ENCODE measurements around the gene USP21.
A peak's percentile ranks its signal among the peaks of the same experiment; 100 is the strongest.

USP21 gene

DNA sequence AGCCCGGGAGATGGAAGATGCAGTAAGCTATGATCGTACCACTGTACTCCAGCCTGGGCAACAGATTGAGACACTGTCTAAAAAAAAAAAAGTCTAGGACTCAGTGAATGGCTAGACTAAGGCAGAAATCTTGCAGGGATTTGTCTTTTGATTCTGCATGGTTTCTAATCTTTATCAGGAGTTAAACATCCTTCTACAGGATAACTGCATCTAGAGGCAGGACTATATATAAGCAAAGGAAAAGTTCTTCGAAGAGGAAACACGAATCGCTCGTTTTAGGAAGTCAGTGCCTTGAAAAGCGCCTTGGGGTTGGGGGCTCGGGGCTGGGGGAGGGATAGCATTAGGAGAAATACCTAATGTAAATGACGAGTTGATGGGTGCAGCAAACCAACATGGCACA, 6.1 kb upstream of the USP21 start:
- in situ Hi-C loops (cut with MboI; ENCODE audit: low sequenced_read_pairs, unreplicated experiment): no loop called here
- TF ChIP-seq, protein P1, sequence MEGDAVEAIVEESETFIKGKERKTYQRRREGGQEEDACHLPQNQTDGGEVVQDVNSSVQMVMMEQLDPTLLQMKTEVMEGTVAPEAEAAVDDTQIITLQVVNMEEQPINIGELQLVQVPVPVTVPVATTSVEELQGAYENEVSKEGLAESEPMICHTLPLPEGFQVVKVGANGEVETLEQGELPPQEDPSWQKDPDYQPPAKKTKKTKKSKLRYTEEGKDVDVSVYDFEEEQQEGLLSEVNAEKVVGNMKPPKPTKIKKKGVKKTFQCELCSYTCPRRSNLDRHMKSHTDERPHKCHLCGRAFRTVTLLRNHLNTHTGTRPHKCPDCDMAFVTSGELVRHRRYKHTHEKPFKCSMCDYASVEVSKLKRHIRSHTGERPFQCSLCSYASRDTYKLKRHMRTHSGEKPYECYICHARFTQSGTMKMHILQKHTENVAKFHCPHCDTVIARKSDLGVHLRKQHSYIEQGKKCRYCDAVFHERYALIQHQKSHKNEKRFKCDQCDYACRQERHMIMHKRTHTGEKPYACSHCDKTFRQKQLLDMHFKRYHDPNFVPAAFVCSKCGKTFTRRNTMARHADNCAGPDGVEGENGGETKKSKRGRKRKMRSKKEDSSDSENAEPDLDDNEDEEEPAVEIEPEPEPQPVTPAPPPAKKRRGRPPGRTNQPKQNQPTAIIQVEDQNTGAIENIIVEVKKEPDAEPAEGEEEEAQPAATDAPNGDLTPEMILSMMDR (IDR thresholded peaks at IDR 0.05; ENCODE audit: borderline replicate concordance, control extremely low read depth, extremely low read depth, insufficient read depth, missing control alignments): no peak
- DNase-seq (ENCODE audit: low spot score): no peak

DNA sequence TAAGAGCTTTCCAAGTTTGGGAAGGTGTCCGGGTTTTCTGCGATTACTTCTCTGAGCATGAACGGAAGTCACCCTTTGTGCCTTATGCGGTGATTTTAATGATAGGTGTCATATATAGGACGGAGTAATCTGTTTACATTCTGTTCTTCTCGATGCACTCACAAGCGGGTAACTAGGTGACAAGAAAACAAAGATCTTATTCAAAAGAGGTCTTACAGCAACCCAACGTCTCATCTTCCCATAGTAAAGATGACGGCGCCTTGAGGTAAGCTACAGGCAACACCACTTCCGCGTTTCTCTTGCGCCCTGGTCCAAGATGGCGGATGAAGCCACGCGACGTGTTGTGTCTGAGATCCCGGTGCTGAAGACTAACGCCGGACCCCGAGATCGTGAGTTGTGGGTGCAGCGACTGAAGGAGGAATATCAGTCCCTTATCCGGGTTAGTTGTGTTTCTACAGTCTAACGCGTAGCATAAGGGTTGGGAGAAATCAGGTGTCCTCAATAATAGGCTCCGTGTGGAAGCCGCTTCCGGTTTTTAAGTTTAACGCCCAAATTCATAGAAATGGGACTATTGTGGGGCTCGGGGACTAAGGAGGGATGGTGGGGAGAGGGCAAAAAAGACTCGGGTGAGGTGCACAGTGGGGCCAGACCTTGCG, 5.5 kb upstream of the USP21 start, which contains the start of gene UFC1:
Gene UFC1, plus strand, starts transcription at position 297 of the 656 bp plus-strand sequence. Its CDS starts 20 bp downstream, at position 317.
- in situ Hi-C loops (cut with MboI; ENCODE audit: low sequenced_read_pairs, unreplicated experiment): no loop called here
- peak; percentile 90 for DNase-seq (ENCODE audit: low spot score)
- TF ChIP-seq, protein P1 (IDR thresholded peaks at IDR 0.05; ENCODE audit: borderline replicate concordance, control extremely low read depth, extremely low read depth, insufficient read depth, missing control alignments): no peak

DNA sequence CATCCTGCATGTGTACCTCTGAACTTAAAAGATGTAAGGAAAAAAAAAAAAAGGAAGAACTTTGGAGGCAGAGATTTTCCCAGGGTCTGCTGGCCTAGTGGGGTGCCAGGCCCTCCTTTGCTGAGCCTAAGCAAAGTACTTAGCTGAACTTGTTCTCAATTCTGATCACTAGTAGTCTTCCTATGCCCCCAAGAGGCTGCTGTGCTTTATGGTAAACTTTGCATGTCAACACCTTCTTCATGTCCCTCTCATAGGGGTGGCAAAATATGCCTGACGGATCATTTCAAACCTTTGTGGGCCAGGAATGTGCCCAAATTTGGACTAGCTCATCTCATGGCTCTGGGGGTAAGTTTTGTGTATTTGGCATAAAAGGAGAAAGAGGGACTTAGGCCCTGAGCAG, 1.4 kb upstream of the USP21 start:
- no peak for DNase-seq (ENCODE audit: low spot score)
- TF ChIP-seq, protein P1 (IDR thresholded peaks at IDR 0.05; ENCODE audit: borderline replicate concordance, control extremely low read depth, extremely low read depth, insufficient read depth, missing control alignments): no peak
- in situ Hi-C loops (cut with MboI; ENCODE audit: low sequenced_read_pairs, unreplicated experiment): no loop called here

- DNase-seq (ENCODE audit: low spot score): no peak
- in situ Hi-C loops (cut with MboI; ENCODE audit: low sequenced_read_pairs, unreplicated experiment): no loop called here
- TF ChIP-seq, protein P1 (IDR thresholded peaks at IDR 0.05; ENCODE audit: borderline replicate concordance, control extremely low read depth, extremely low read depth, insufficient read depth, missing control alignments): no peak
Measured at GRCh38 chr1:161158316-161159010, 837 bp upstream of the USP21 start.

- TF ChIP-seq, protein P1 (IDR thresholded peaks at IDR 0.05; ENCODE audit: borderline replicate concordance, control extremely low read depth, extremely low read depth, insufficient read depth, missing control alignments): no peak
- in situ Hi-C loops (cut with MboI; ENCODE audit: low sequenced_read_pairs, unreplicated experiment): no loop called here
- no peak for DNase-seq (ENCODE audit: low spot score)
Measured at GRCh38 chr1:161159913-161160243, 578 bp downstream of the USP21 start.

DNA sequence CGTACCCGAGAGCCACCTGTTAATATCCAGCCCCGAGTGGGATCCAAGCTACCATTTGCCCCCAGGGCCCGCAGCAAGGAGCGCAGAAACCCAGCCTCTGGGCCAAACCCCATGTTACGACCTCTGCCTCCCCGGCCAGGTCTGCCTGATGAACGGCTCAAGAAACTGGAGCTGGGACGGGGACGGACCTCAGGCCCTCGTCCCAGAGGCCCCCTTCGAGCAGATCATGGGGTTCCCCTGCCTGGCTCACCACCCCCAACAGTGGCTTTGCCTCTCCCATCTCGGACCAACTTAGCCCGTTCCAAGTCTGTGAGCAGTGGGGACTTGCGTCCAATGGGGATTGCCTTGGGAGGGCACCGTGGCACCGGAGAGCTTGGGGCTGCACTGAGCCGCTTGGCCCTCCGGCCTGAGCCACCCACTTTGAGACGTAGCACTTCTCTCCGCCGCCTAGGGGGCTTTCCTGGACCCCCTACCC, 1.4 kb downstream of the USP21 start:
- in situ Hi-C loops (cut with MboI; ENCODE audit: low sequenced_read_pairs, unreplicated experiment): no loop called here
- TF ChIP-seq, protein P1 (IDR thresholded peaks at IDR 0.05; ENCODE audit: borderline replicate concordance, control extremely low read depth, extremely low read depth, insufficient read depth, missing control alignments): no peak
- DNase-seq (ENCODE audit: low spot score): no peak

Measured in GM13976 (cell line).